HG02588 (cell line): Measurements from ENCODE around the gene SNAP47.

Source experiments
- ATAC-seq: cut with Tn5 transposase; IDR thresholded peaks from one replicate; pipeline ENCODE4 v1.9.1; 2021; ENCODE audit warnings: mild to moderate bottlenecking, moderate library complexity; ENCODE audit not compliant: unreplicated experiment

The SNAP47 gene

GRCh38 chr1:227731696-227732585 is 3.3 kb upstream of the SNAP47 start:
- no peak for ATAC-seq

- no peak for ATAC-seq
Observed at GRCh38 chr1:227732586-227733308, 2.5 kb upstream of the SNAP47 start.

GRCh38 chr1:227733309-227733705 is 1.9 kb upstream of the SNAP47 start:
- no peak for ATAC-seq

DNA sequence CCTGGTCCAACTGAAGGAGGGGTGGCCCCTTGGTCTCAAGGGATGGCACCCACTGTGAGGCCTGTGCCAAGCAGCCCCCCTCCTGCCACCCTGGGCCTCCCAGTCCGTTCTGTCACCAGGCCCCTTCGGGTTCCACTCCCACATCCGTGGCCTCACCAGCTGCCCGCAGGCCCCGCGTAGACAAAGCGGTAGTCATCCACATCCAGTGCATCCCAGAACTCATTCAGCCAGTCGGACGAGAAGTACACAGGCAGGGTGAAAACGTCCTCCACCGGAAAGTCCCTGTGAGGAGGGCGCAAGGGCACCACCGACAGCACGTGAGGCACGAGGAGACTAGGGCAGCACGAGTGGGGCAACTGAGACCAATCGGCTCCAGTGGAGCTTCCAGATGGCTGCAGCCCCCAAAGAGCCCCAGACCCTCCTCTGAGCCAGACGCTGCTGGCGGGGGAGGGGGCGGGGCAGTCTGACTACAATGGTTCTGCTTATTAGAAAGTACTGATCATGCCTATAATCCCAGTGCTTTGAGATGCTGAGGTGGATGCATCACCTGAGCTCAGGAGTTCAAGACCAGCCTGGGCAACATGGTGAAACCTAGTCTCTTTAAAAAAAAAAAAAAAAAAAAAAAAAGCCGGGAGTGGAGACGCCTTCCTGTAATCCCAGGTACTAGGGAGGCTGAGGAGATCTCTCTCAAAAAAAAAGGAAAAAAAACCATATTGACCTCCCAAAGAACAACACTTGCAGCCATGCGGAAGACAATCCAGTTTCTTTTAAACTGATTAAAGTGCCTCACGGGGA is 1.3 kb upstream of the SNAP47 start:
- no peak for ATAC-seq

DNA sequence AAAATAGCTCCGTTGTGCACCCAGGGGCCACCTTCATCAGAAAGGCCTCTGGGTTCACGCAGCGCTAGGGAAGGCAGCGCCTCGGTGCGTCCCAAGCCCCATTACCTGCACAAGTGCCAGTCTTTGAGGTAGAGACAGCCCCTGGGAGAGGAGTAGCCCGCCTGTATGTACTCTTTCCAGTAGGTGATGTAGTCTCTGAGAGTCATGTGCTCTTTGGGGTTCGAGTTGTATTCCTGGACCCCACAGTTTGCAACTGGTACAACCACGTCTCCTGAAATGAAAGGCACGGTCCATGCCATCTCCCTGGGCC is 734 bp upstream of the SNAP47 start:
- ATAC-seq = no peak

- ATAC-seq = no peak
Observed at GRCh38 chr1:227735539-227736285, 477 bp downstream of the SNAP47 start.

GRCh38 chr1:227736814-227737432 is 1.7 kb downstream of the SNAP47 start:
- ATAC-seq = no peak

DNA sequence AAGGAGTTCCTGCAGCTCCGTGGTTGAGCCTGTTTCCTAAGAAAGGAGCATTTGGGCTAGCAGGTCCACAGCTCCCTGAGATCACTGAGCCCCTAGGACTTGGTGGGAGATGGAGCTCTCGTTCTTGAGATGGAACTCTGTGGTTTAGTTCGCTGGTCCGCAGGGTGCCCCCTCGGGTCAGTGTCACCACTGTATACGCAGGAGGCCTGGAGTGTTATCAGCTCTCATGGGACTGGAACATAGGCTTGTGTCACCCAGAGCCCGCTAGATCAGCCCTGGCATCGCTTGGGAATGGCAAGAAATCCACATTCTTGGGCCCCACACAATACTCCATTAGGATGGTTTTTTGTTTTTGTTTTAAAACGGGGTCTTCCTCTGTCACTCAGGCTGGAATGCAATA is 3.6 kb downstream of the SNAP47 start:
- ATAC-seq = no peak

- no peak for ATAC-seq
Observed at GRCh38 chr1:227739636-227740035, 4.4 kb downstream of the SNAP47 start.

- ATAC-seq = no peak
Observed at GRCh38 chr1:227740401-227740960, 5.2 kb downstream of the SNAP47 start.

DNA sequence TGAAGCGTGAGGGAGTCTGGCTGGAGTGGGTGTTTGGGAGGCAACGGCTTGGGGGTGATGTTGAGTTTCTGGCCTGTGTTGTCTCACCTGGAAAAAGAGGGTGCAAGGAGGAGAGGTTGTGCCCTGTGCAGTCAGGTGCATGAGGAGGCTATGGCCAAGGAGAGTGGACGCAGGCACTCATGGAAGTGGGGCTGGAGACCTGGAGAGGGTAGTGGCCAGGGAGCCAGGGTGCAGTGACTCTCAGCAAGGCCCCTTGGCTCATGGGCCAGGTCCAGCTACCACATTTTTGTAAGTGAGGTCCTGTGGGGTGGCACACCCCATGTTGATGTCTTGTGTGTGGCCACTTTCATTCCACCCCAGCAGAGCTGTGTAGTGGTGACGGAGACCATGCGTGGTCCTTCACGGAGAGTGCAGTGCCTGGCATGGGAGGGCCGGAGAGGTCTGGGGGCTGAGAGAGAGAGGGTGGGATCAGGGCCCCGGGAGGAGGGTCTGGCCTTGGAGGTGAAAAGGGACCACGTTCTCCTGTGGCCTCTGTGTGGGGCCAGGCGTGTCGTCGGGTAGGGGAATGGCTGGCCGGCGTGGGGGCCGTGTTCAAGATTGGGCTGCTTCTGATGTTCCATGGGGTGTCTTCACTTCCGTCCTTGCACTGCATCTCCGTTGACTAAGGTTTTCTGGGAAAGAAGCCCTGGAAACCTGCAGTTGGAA is 6.1 kb downstream of the SNAP47 start:
- ATAC-seq = no peak

- ATAC-seq = no peak
Observed at GRCh38 chr1:227742738-227743715, 7.8 kb downstream of the SNAP47 start.

GRCh38 chr1:227744668-227745067 is 9.4 kb downstream of the SNAP47 start:
- ATAC-seq = no peak

DNA sequence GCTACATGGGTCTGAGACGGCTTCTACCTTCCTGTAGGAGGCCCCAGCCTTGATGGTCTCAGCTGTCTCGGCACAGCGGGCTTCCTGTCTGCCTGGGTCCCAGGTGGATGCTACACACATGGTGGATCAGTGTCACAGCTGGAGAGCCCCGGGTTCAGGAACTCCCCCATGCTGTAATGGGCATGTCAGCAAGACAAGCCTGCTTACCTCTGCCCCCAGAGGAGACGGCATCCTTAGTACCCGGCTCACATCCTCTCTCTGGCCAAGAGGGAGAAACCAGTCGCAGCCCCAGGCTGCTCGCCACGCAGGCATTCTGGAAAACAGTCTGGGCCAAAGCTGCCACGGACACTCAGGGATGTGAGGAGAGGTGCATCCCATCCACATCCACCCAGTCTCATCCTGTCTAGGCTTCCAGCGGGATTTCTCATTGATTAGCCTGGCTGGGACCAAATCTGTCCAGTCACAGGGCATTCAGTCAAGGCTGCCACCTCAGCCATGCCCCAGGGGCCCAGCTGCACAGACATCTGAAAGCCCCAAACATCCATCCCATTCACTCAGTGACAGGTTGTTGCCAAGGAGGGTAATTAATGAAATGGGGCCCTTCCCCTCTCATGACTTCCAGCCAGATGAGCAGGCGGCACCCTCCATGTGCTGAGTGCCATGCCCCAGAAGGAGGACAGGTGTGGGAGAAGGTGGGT is 10.5 kb downstream of the SNAP47 start:
- ATAC-seq = no peak

- ATAC-seq = no peak
Observed at GRCh38 chr1:227746676-227747075, 11.4 kb downstream of the SNAP47 start.

DNA sequence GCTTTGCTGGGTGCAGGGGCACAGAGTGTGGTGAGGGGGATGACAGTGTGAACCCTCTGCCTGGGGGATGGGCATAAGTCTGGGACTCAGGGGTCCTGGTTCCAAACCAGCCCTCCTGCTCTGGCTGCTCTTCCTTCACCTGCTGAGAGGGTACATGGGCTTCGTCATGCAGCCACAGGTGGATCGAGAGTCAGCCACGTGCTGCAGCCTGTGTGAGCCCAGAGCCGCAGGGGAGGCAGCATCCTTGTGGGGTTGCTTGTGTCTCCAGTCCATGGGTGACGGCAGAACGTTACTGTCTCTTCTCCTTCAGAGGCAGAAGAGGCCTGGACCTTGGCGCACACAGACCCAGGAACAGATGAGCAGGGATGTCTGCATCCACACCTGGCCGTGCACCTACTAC is 12.1 kb downstream of the SNAP47 start:
- ATAC-seq = no peak

GRCh38 chr1:227747948-227748495 is 12.8 kb downstream of the SNAP47 start:
- ATAC-seq = no peak
